Measurements from ENCODE around the gene ZNF554. TPM values are rescaled to one million over a fixed set of nuclear protein-coding genes. Genes with fewer than 3 reads are reported as not detected.

ZNF554 gene
- polyA plus RNA-seq, 2 of the 4 experiments (the other 2 are of a cell fraction) = 0.54 to 0.65 TPM

DNA sequence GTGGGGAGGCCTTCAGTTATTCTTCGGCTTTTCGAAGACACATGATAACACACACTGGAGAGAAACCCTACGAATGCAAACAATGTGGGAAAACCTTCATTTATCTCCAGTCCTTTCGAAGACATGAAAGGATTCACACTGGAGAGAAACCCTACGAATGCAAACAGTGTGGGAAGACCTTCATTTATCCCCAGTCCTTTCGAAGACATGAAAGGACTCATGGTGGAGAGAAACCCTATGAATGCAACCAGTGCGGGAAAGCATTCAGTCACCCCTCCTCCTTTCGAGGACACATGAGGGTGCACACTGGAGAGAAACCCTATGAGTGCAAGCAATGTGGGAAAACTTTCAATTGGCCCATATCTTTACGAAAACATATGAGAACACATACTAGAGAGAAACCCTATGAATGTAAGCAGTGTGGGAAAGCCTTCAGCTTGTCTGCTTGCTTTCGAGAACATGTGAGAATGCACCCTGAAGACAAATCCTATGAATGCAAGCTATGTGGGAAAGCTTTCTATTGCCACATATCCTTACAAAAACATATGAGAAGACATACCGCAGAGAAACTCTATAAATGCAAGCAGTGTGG is 33.4 kb downstream of the ZNF554 start:
- Histone ChIP-seq H3K4me3 (no peak overlapping the region), H3K27ac (no peak overlapping the region), H3K4me2 (no peak overlapping the region), H3K4me1 (no peaks in the 10 kb centered on the region), H3K9me3 (peaks cover 75% of the 10 kb centered on the region)
- FAIRE-seq = no peak
- no peak for ATAC-seq
- ChIA-PET CTCF (no interaction called here), POLR2A (no interaction called here)
- WGBS (ENCODE audit: missing lambda C conversion rate) = 93% methylated on average over 11 of the region's 11 CpGs
- TF ChIP-seq NR3C1 (IDR thresholded peaks at IDR 0.05) = no peak
- TF ChIP-seq HOXB5 (CRISPR knock-in tag; IDR thresholded peaks at IDR 0.05) = no peak
- no peak for TF ChIP-seq MYC (IDR thresholded peaks at IDR 0.05; ENCODE audit: borderline replicate concordance, low read length)
- no peak for TF ChIP-seq EHMT2 (IDR thresholded peaks at IDR 0.05; ENCODE audit: low read depth)
- TF ChIP-seq FOSB (CRISPR knock-in tag; IDR thresholded peaks at IDR 0.05) = no peak
- no peak for TF ChIP-seq EP300 (IDR thresholded peaks at IDR 0.05)
- TF ChIP-seq CBX8 (IDR thresholded peaks at IDR 0.05) = no peak
- DNase-seq (ENCODE audit: low read depth in 1 of 2, low spot score in 1 of 2) = no peak

DNA sequence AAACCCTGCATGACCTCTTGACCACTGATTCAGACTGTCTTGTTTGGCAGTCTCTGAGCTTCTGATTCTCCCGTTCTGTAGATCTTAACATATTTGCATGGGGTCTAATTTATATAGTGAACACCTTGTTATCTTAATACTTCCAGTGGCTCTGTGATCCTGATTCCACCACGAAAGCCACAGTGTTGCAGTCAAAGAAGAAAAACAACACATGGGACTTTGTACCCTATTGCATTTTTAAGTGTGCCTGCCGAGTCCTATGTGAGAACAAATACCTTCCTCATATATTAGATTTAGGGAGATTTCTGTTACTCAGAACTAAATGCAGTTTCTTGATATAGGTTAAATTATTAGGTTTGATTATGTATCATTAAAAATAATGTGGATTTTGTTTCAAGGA is 35.2 kb downstream of the ZNF554 start:
- Histone ChIP-seq H3K27ac (no peak overlapping the region), H3K4me1 (no peaks in the 10 kb centered on the region), H3K9me3 (peaks cover 75% of the 10 kb centered on the region), H3K4me2 (no peak overlapping the region), H3K4me3 (no peak overlapping the region)
- DNase-seq (ENCODE audit: low read depth in 1 of 2, low spot score in 1 of 2) = no peak
- TF ChIP-seq HOXA7 (CRISPR knock-in tag; IDR thresholded peaks at IDR 0.05) = no peak
- no peak for TF ChIP-seq FOSB (CRISPR knock-in tag; IDR thresholded peaks at IDR 0.05)
- TF ChIP-seq TFCP2L1 (CRISPR knock-in tag; IDR thresholded peaks at IDR 0.05) = no peak
- TF ChIP-seq EHF (CRISPR knock-in tag; IDR thresholded peaks at IDR 0.05) = no peak
- TF ChIP-seq, protein P1, sequence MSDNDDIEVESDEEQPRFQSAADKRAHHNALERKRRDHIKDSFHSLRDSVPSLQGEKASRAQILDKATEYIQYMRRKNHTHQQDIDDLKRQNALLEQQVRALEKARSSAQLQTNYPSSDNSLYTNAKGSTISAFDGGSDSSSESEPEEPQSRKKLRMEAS (IDR thresholded peaks at IDR 0.05) = no peak
- TF ChIP-seq JUNB (IDR thresholded peaks at IDR 0.05) = no peak
- no peak for TF ChIP-seq GATA3 (IDR thresholded peaks at IDR 0.05; ENCODE audit: borderline replicate concordance)
- TF ChIP-seq MAZ (IDR thresholded peaks at IDR 0.05; ENCODE audit: borderline replicate concordance, low read depth, low read length) = no peak
- no peak for TF ChIP-seq ZNF302 (CRISPR knock-in tag; IDR thresholded peaks at IDR 0.05)
- TF ChIP-seq NR3C1 (IDR thresholded peaks at IDR 0.05) = no peak
- no peak for TF ChIP-seq EP300 (IDR thresholded peaks at IDR 0.05)
- TF ChIP-seq, protein P2, sequence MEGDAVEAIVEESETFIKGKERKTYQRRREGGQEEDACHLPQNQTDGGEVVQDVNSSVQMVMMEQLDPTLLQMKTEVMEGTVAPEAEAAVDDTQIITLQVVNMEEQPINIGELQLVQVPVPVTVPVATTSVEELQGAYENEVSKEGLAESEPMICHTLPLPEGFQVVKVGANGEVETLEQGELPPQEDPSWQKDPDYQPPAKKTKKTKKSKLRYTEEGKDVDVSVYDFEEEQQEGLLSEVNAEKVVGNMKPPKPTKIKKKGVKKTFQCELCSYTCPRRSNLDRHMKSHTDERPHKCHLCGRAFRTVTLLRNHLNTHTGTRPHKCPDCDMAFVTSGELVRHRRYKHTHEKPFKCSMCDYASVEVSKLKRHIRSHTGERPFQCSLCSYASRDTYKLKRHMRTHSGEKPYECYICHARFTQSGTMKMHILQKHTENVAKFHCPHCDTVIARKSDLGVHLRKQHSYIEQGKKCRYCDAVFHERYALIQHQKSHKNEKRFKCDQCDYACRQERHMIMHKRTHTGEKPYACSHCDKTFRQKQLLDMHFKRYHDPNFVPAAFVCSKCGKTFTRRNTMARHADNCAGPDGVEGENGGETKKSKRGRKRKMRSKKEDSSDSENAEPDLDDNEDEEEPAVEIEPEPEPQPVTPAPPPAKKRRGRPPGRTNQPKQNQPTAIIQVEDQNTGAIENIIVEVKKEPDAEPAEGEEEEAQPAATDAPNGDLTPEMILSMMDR (IDR thresholded peaks at IDR 0.05) = no peak
- no peak for TF ChIP-seq NFE2L2 (conservative IDR thresholded peaks at IDR 0.05; ENCODE audit: low read length)
- no peak for TF ChIP-seq CHD2 (IDR thresholded peaks at IDR 0.05; ENCODE audit: low read length, partially characterized antibody)
- no peak for TF ChIP-seq SMC3 (IDR thresholded peaks at IDR 0.05)
- TF ChIP-seq HEYL (CRISPR knock-in tag; IDR thresholded peaks at IDR 0.05) = no peak
- TF ChIP-seq, protein P3, sequence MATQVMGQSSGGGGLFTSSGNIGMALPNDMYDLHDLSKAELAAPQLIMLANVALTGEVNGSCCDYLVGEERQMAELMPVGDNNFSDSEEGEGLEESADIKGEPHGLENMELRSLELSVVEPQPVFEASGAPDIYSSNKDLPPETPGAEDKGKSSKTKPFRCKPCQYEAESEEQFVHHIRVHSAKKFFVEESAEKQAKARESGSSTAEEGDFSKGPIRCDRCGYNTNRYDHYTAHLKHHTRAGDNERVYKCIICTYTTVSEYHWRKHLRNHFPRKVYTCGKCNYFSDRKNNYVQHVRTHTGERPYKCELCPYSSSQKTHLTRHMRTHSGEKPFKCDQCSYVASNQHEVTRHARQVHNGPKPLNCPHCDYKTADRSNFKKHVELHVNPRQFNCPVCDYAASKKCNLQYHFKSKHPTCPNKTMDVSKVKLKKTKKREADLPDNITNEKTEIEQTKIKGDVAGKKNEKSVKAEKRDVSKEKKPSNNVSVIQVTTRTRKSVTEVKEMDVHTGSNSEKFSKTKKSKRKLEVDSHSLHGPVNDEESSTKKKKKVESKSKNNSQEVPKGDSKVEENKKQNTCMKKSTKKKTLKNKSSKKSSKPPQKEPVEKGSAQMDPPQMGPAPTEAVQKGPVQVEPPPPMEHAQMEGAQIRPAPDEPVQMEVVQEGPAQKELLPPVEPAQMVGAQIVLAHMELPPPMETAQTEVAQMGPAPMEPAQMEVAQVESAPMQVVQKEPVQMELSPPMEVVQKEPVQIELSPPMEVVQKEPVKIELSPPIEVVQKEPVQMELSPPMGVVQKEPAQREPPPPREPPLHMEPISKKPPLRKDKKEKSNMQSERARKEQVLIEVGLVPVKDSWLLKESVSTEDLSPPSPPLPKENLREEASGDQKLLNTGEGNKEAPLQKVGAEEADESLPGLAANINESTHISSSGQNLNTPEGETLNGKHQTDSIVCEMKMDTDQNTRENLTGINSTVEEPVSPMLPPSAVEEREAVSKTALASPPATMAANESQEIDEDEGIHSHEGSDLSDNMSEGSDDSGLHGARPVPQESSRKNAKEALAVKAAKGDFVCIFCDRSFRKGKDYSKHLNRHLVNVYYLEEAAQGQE (IDR thresholded peaks at IDR 0.05) = no peak
- TF ChIP-seq, protein P4, sequence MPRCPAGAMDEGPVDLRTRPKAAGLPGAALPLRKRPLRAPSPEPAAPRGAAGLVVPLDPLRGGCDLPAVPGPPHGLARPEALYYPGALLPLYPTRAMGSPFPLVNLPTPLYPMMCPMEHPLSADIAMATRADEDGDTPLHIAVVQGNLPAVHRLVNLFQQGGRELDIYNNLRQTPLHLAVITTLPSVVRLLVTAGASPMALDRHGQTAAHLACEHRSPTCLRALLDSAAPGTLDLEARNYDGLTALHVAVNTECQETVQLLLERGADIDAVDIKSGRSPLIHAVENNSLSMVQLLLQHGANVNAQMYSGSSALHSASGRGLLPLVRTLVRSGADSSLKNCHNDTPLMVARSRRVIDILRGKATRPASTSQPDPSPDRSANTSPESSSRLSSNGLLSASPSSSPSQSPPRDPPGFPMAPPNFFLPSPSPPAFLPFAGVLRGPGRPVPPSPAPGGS (IDR thresholded peaks at IDR 0.05) = no peak
- no peak for TF ChIP-seq PHF8 (IDR thresholded peaks at IDR 0.05; ENCODE audit: borderline replicate concordance, low read depth)
- no peak for ATAC-seq
- CTCF ChIA-PET = interaction anchor here (1.2 kb wide), 1 partner anchor 14 kb away, joined by 3 read pairs; no protein-coding TSS in a partner anchor
- no peak for FAIRE-seq
- POLR2A ChIA-PET = no interaction called here
- 67% methylated on average over 3 of the region's 3 CpGs for WGBS (ENCODE audit: missing lambda C conversion rate)
